ENCODE results near the gene CCDC82.

DNA sequence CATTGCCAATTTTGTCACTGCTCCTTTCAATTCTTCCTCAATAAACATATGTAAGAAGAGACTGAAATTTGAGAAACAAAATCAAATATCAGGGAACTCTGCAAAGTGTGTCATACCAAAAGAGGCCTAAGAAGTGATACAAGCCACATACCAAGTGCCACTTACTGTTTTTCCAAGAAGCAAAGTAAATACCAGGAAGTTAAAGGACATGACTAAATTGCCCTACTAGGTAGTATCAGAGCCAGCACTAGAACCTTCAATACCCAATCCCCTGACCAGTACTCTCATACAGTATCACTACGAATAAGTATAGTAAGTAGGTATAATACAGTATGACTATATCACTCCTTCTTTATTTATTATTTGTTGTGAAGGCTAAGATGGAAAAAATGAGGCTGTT lies 60.3 kb downstream of the CCDC82 start:
- TF ChIP-seq CTCF (conservative IDR thresholded peaks at IDR 0.05; ENCODE audit: low read length): no peak
- TF ChIP-seq EZH2phosphoT487 (IDR thresholded peaks at IDR 0.05; ENCODE audit: borderline replicate concordance, low read depth, low read length): no peak
